ENCODE data around the gene FLT1. TPM values are rescaled to one million over a fixed set of nuclear protein-coding genes. Genes with fewer than 3 reads are reported as not detected.

The FLT1 gene
- total RNA-seq, 1 donor from 2014 or later, result 0.81 TPM

- Mint-ChIP-seq H3K4me3 (ENCODE audit: low read depth) (no peak overlapping the region), H3K27me3 (peaks cover 3% of the 10 kb centered on the region), H3K27ac (no peak overlapping the region), H3K36me3 (ENCODE audit: insufficient read depth) (no peaks in the 10 kb centered on the region), H3K9me3 (ENCODE audit: low read depth) (peaks cover 3% of the 10 kb centered on the region), H3K4me1 (ENCODE audit: low read depth) (no peaks in the 10 kb centered on the region)
- DNase-seq (ENCODE audit: low spot score, unreplicated experiment), result no peak
- no peak for TF ChIP-seq CTCF (IDR thresholded peaks at IDR 0.05; ENCODE audit: unreplicated experiment)
Measured at GRCh38 chr13:28513745-28514144, 18.8 kb upstream of the FLT1 start.

- Mint-ChIP-seq H3K27me3 (peaks cover 3% of the 10 kb centered on the region), H3K27ac (no peak overlapping the region), H3K4me1 (ENCODE audit: low read depth) (no peaks in the 10 kb centered on the region), H3K4me3 (ENCODE audit: low read depth) (no peak overlapping the region), H3K9me3 (ENCODE audit: low read depth) (peaks cover 3% of the 10 kb centered on the region), H3K36me3 (ENCODE audit: insufficient read depth) (no peaks in the 10 kb centered on the region)
- TF ChIP-seq CTCF (IDR thresholded peaks at IDR 0.05; ENCODE audit: unreplicated experiment), result no peak
- no peak for DNase-seq (ENCODE audit: low spot score, unreplicated experiment)
Measured at GRCh38 chr13:28510542-28510941, 15.6 kb upstream of the FLT1 start.

GRCh38 chr13:28510066-28510465 lies 15.1 kb upstream of the FLT1 start:
- Mint-ChIP-seq H3K4me3 (ENCODE audit: low read depth) (no peak overlapping the region), H3K27ac (no peak overlapping the region), H3K36me3 (ENCODE audit: insufficient read depth) (no peaks in the 10 kb centered on the region), H3K4me1 (ENCODE audit: low read depth) (no peaks in the 10 kb centered on the region), H3K27me3 (peaks cover 3% of the 10 kb centered on the region), H3K9me3 (ENCODE audit: low read depth) (peaks cover 3% of the 10 kb centered on the region)
- no peak for DNase-seq (ENCODE audit: low spot score, unreplicated experiment)
- TF ChIP-seq CTCF (IDR thresholded peaks at IDR 0.05; ENCODE audit: unreplicated experiment), result no peak

- Mint-ChIP-seq H3K27ac (no peak overlapping the region), H3K9me3 (ENCODE audit: low read depth) (no peaks in the 10 kb centered on the region), H3K27me3 (peaks cover 28% of the 10 kb centered on the region), H3K36me3 (ENCODE audit: insufficient read depth) (no peaks in the 10 kb centered on the region), H3K4me3 (ENCODE audit: low read depth) (no peak overlapping the region), H3K4me1 (ENCODE audit: low read depth) (no peaks in the 10 kb centered on the region)
- no peak for DNase-seq (ENCODE audit: low spot score, unreplicated experiment)
- TF ChIP-seq CTCF (IDR thresholded peaks at IDR 0.05; ENCODE audit: unreplicated experiment), result no peak
Measured at GRCh38 chr13:28505543-28506135, 10.7 kb upstream of the FLT1 start.

- Mint-ChIP-seq H3K27me3 (peaks cover 44% of the 10 kb centered on the region), H3K36me3 (ENCODE audit: insufficient read depth) (no peaks in the 10 kb centered on the region), H3K9me3 (ENCODE audit: low read depth) (no peaks in the 10 kb centered on the region), H3K4me1 (ENCODE audit: low read depth) (no peaks in the 10 kb centered on the region), H3K4me3 (ENCODE audit: low read depth) (no peak overlapping the region), H3K27ac (no peak overlapping the region)
- TF ChIP-seq CTCF (IDR thresholded peaks at IDR 0.05; ENCODE audit: unreplicated experiment), result no peak
- DNase-seq (ENCODE audit: low spot score, unreplicated experiment), result no peak
Measured at GRCh38 chr13:28503182-28503967, 8.4 kb upstream of the FLT1 start.

All from progenitor cell of endocrine pancreas (in vitro differentiated cells).